ENCODE data around the gene PNMA1.

Gene PNMA1

DNA sequence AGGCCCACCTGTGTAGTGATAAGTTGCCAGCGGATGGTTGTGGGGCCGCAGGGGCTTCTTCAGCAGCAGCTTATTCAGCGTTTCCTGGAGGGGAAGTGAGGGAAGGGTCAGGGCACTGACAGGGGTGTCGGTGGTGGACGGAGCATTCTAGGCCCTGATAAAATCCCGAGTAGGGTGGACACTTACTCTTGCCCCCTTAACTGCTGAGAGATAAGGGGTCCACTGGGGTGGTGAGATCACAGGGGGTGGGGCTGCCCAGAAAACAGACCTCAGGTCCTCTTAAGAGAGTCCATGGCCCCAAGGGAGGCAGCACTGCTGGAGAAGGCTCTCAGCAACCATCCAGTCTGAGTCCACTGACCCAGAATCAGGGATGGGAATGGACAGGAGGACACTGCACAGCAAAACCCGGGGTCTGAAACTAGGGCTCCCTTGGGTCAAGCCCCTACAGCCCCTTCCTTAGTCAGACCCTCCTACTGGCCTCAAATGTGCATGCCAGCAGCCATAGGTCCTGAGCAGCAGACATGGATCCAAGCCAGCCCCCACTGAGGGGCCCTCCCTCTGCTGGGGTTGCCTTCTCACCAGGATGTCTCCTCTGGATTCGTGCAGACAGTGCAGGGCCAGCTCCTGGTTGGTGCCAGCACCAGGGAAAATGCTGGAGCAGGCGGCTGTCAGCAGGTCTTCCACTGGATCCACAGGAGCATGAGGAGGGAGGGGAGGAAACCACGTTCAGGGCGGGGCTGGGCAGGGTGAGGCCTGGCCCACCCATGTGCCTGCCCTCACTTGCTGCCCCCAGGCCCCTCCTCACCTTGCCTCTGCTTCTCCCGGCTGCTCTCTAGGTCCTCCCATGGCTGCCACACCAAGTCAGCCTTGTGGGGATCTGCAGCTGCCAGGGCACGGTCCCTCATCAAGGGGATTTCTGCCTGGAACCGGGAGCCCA is 12.1 kb upstream of the PNMA1 start:
- Histone ChIP-seq H3K36me3 (ENCODE audit: insufficient read depth, low read depth, low read length) (peaks cover 47% of the 10 kb centered on the region), H3K9ac (ENCODE audit: low read depth, low read length) (no peak overlapping the region), H3K27me3 (ENCODE audit: insufficient read depth, low read length) (no peaks in the 10 kb centered on the region), H3K4me1 (ENCODE audit: insufficient read depth, low read length) (peaks cover 11% of the 10 kb centered on the region), H3K4me3 (ENCODE audit: low read length) (no peak overlapping the region), H3K27ac (ENCODE audit: low read length) (no peak overlapping the region), H3K9me3 (ENCODE audit: insufficient read depth, low read depth, low read length) (no peaks in the 10 kb centered on the region)

DNA sequence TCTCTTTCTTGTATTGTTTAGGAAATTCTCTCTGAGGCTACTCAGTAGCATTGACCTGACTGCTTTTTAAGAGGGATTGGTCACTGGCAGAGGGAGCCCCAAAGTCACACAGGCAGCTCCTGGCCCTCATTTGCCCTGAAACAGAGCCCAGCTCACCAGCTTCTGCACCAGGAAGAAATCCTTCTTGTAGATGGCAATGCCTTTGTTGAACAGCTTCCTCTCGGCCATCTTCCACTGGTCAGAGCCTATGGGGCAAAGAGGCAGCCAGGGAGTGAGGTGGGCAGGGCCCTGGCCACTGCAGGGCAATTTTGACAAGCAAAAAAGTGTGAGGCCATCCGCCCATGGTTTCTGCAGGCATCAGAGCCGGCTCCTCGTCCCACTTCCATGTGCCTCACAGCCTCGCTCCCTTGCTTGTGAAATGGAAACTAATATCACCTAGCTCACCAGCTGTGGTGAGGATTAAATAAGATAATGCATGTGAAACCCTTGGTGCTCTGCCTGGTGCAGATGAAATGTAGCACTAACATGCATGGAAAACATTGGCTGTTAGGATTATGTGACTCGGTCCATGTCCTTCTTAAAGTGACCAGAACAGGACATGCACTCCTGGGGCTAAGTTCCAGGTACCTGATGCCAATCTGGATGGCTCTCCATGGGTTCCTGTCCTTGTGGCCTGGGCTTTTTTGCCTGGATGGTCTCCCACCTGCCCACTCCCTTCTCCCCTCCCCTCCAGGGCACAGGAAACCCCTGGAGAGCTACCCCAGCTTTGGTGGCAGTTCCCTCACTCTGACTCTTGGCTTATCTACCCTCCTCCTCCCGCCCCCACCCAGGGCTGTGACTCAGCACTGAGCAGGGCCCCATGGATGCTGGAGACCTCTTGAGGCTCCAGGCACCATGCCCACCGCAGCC is 11.2 kb upstream of the PNMA1 start:
- Histone ChIP-seq H3K27ac (ENCODE audit: low read length) (no peak overlapping the region), H3K4me1 (ENCODE audit: insufficient read depth, low read length) (peaks cover 18% of the 10 kb centered on the region), H3K9me3 (ENCODE audit: insufficient read depth, low read depth, low read length) (no peaks in the 10 kb centered on the region), H3K9ac (ENCODE audit: low read depth, low read length) (no peak overlapping the region), H3K27me3 (ENCODE audit: insufficient read depth, low read length) (no peaks in the 10 kb centered on the region), H3K4me3 (ENCODE audit: low read length) (no peak overlapping the region), H3K36me3 (ENCODE audit: insufficient read depth, low read depth, low read length) (peaks cover 47% of the 10 kb centered on the region)

DNA sequence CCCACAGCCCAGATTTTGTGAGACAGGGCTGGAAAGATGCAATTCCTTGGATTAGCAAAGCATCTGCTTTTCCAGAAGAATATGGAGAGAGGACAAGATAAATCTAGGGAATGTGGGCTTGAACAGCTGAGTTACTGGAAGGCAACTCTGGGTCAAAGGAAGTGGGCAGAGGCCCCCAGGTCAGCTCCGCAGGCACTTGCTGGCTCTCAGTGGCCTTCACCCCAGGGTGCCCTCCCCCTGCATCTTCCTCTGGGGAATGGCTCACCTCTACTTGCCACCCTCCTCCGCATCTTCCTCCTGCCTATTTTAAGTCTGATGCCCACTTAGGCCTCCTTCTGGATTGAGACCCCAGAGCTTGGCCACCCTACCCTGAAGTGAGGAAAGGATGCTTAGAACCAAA is 10.5 kb upstream of the PNMA1 start:
- Histone ChIP-seq H3K27ac (ENCODE audit: low read length) (no peak overlapping the region), H3K36me3 (ENCODE audit: insufficient read depth, low read depth, low read length) (peaks cover 47% of the 10 kb centered on the region), H3K4me1 (ENCODE audit: insufficient read depth, low read length) (peaks cover 18% of the 10 kb centered on the region), H3K4me3 (ENCODE audit: low read length) (no peak overlapping the region), H3K9ac (ENCODE audit: low read depth, low read length) (no peak overlapping the region), H3K27me3 (ENCODE audit: insufficient read depth, low read length) (no peaks in the 10 kb centered on the region), H3K9me3 (ENCODE audit: insufficient read depth, low read depth, low read length) (no peaks in the 10 kb centered on the region)

DNA sequence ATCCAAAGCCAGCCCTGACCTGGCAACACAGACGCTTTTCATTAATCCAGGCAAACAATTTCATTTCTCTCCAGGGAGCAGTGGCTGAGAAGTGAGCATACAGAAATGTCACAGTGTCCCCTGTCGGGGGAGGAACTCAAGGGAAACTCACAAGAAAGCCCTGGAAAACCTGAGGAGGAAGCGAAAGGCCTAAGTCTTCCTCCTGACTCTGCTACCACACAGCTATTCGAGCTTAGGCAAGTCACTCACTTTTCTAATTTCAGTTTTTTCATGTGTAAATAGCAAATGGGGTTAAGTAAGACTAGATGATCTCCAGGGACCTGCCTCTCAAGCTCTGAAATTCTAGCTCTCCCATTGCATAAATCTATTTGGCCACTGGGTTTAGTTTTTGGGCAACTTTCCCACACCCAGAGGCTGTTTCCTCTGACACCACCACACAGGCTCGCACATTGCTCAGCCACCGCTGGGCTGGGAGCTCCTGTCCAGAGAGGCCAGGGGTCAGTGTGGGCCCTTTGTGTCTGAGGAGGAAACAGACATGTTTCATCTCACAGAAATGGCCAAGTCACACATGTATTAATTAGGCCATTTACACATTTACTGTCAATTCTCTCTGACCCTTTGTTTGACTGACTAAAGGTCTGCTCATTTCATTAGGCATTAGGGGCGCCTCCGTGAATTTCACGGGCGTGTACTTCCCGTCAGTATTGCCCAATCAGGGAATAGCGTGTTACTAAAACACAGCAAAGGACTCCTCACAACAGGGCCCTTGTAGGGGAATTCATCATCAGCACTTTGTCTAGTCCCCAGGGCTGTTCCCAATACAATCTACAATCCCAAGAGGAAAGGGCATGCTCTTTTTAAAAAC is 9.8 kb upstream of the PNMA1 start:
- peaks cover 22% of the 10 kb centered on the region for H3K4me1 ChIP-seq (ENCODE audit: insufficient read depth, low read length)
- no peak overlapping the region for H3K27ac ChIP-seq (ENCODE audit: low read length)
- no peaks in the 10 kb centered on the region for H3K9me3 ChIP-seq (ENCODE audit: insufficient read depth, low read depth, low read length)
- no peaks in the 10 kb centered on the region for H3K27me3 ChIP-seq (ENCODE audit: insufficient read depth, low read length)
- H3K9ac ChIP-seq (ENCODE audit: low read depth, low read length): no peak overlapping the region
- peaks cover 47% of the 10 kb centered on the region for H3K36me3 ChIP-seq (ENCODE audit: insufficient read depth, low read depth, low read length)
- H3K4me3 ChIP-seq (ENCODE audit: low read length): no peak overlapping the region

DNA sequence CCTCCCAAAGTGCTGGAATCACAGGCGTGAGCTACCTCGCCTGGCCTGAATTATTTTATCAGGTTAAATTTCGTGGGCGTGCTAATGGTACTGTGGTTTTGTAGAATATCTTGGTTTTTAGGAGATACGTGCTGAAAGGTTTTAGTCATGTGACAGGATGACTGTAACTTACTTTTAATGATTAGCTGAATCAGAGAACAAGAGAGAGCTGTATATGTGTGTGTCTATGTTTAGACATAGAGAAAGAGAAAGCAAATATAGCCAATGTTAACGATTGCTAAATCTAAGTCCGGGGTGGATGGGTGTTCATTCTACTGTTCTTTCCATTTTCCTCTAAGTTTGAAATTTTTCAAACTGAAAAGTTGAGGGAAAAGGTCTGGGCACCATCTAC is 9.2 kb upstream of the PNMA1 start:
- peaks cover 47% of the 10 kb centered on the region for H3K36me3 ChIP-seq (ENCODE audit: insufficient read depth, low read depth, low read length)
- no peak overlapping the region for H3K27ac ChIP-seq (ENCODE audit: low read length)

DNA sequence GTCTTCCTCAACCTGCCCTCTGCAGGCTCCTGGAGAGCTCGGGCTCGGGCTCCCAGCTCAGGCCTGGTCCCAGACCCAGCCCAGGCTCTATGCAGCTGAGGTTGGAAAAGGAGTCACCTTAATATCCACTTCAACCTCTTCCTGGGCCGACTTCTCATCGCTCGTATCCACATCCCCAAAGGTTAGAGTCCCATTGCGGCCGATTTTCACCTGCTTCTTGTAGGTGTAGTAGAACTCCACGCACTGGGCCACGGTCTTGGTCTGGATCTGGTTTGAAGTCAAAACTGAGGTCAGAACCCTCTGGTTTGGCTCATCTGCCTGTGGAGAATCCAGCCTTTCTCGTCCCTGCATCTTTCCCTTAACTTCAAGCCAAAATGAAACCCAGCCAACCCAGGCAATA is 8.4 kb upstream of the PNMA1 start:
- H3K4me1 ChIP-seq (ENCODE audit: insufficient read depth, low read length): peaks cover 25% of the 10 kb centered on the region
- no peak overlapping the region for H3K9ac ChIP-seq (ENCODE audit: low read depth, low read length)
- peaks cover 43% of the 10 kb centered on the region for H3K36me3 ChIP-seq (ENCODE audit: insufficient read depth, low read depth, low read length)
- H3K27ac ChIP-seq (ENCODE audit: low read length): no peak overlapping the region
- no peaks in the 10 kb centered on the region; the same call in 1 of the 2 replicates for H3K27me3 ChIP-seq (ENCODE audit: insufficient read depth, low read length)
- no peaks in the 10 kb centered on the region for H3K9me3 ChIP-seq (ENCODE audit: insufficient read depth, low read depth, low read length)
- no peak overlapping the region for H3K4me3 ChIP-seq (ENCODE audit: low read length)

More for the DNA sequence above, 9.2 kb upstream of the PNMA1 start:
- no peak overlapping the region for H3K4me3 ChIP-seq (ENCODE audit: low read length)
- no peaks in the 10 kb centered on the region; the same call in 1 of the 2 replicates for H3K27me3 ChIP-seq (ENCODE audit: insufficient read depth, low read length)
- H3K9me3 ChIP-seq (ENCODE audit: insufficient read depth, low read depth, low read length): no peaks in the 10 kb centered on the region
- H3K9ac ChIP-seq (ENCODE audit: low read depth, low read length): no peak overlapping the region
- peaks cover 21% of the 10 kb centered on the region for H3K4me1 ChIP-seq (ENCODE audit: insufficient read depth, low read length)

DNA sequence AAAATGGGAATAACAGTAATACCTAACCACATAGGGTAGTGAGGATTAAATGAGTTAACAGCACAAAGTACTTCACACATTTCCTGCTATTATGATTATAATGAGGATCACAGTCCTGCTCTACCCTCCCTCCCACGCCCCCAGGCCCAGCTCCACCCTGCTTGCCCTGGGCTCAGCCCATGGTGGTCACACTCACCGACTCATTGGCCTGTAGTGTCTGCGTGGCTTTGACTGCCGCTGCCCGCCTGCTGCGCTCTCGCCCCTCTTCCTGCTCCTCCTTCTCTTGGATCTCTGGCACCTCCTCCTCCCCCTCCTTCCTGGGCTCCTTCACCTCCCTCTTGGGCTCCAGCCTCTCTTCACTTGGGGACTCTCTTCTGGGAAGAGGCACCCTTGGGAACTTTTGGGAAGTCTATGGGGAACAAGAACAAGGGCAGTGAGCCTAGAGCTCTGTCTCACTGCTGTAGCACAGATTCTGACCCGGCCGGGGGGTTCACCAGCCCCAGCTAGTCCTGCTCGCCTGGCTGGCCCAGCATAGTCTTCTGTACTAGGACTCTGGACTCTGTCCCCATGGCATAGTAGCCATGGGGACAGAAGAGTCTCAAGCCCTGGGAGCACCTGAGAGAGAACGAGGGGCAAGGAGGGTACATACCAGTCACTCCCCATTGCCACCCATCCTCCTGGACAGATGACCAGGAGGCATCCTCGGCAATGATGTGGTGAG is 7.1 kb upstream of the PNMA1 start:
- Histone ChIP-seq H3K9me3 (ENCODE audit: insufficient read depth, low read depth, low read length) (no peaks in the 10 kb centered on the region), H3K27me3 (ENCODE audit: insufficient read depth, low read length) (no peaks in the 10 kb centered on the region; the same call in 1 of the 2 replicates), H3K9ac (ENCODE audit: low read depth, low read length) (no peak overlapping the region; the same call in 1 of the 2 replicates), H3K4me1 (ENCODE audit: insufficient read depth, low read length) (peaks cover 27% of the 10 kb centered on the region), H3K36me3 (ENCODE audit: insufficient read depth, low read depth, low read length) (peaks cover 35% of the 10 kb centered on the region), H3K27ac (ENCODE audit: low read length) (no peak overlapping the region), H3K4me3 (ENCODE audit: low read length) (no peak overlapping the region)

DNA sequence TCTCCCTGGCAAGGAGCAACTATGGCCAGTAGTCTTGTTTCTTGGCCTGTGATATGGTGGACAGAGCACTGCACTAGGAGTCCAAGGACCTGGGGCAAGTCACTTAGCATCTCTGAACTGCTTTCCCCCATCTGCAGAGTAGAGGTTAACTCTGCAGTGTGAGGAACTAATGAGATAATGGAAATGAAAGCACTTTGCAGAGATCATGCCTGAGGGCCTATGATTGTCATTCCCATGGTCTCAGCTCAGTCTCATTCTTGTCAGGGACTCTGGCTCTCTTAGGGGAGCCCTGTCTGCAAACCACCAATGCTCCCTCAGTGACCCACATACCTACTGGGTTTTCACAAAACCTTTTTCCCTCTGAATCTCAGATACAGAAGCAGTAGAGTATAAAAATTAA is 6.5 kb upstream of the PNMA1 start:
- no peak overlapping the region for H3K27ac ChIP-seq (ENCODE audit: low read length)
- H3K4me1 ChIP-seq (ENCODE audit: insufficient read depth, low read length): peaks cover 27% of the 10 kb centered on the region
- no peaks in the 10 kb centered on the region for H3K9me3 ChIP-seq (ENCODE audit: insufficient read depth, low read depth, low read length)
- peaks cover 29% of the 10 kb centered on the region for H3K36me3 ChIP-seq (ENCODE audit: insufficient read depth, low read depth, low read length)
- no peaks in the 10 kb centered on the region; the same call in 1 of the 2 replicates for H3K27me3 ChIP-seq (ENCODE audit: insufficient read depth, low read length)
- no peak overlapping the region for H3K4me3 ChIP-seq (ENCODE audit: low read length)
- H3K9ac ChIP-seq (ENCODE audit: low read depth, low read length): no peak overlapping the region

DNA sequence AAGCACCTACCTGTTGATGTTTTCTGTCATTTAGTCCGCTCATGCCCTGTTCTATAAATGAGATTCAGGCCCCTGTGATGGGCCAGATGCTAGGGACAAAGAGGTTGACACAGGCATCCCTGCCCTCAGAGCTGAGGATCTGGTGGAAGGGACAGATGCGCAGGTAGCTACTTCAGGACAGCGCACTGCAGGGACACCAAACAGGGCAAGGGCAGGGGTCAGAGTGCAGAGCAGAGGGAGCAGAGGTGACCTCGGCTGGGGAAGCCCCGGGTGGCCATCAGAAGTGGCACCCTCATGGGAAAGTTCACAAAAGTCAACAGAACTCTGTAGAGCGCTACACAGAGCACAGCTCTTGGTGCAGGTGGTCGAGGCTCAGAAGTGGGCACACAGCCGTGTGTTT is 5.6 kb upstream of the PNMA1 start:
- H3K9me3 ChIP-seq (ENCODE audit: insufficient read depth, low read depth, low read length): no peaks in the 10 kb centered on the region
- H3K9ac ChIP-seq (ENCODE audit: low read depth, low read length): no peak overlapping the region
- peaks cover 27% of the 10 kb centered on the region for H3K4me1 ChIP-seq (ENCODE audit: insufficient read depth, low read length)
- no peak overlapping the region for H3K27ac ChIP-seq (ENCODE audit: low read length)
- H3K27me3 ChIP-seq (ENCODE audit: insufficient read depth, low read length): peaks cover 2% of the 10 kb centered on the region; the same call in 1 of the 2 replicates
- H3K36me3 ChIP-seq (ENCODE audit: insufficient read depth, low read depth, low read length): peaks cover 20% of the 10 kb centered on the region
- H3K4me3 ChIP-seq (ENCODE audit: low read length): no peak overlapping the region

DNA sequence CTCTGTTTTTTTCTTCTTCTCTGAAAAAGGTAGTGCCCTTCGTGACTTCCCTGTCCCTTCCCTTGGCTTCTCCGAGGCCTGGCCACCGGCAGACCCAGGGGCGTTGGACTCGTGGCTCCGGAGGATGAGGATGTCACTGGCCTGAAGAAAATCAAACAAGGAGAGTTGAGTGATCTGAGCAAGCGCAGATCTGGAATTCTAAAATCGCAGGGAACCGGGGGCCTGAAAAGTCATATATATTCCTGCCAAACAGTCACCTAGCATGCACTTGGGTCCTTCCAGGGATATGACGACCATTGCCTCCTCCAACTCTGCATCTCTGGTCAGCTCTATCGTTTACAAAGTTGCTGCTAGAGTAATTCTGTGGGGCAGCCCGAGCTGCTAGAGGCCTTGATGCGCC is 5.2 kb upstream of the PNMA1 start:
- Histone ChIP-seq H3K27ac (ENCODE audit: low read length) (no peak overlapping the region), H3K9ac (ENCODE audit: low read depth, low read length) (peak overlapping the region; percentile 57; the same call in 1 of the 2 replicates), H3K4me3 (ENCODE audit: low read length) (peak overlapping the region; percentile 55; the same call in 1 of the 2 replicates)

More for the DNA sequence above, 5.2 kb upstream of the PNMA1 start:
- peaks cover 5% of the 10 kb centered on the region; the same call in 1 of the 2 replicates for H3K27me3 ChIP-seq (ENCODE audit: insufficient read depth, low read length)
- H3K4me1 ChIP-seq (ENCODE audit: insufficient read depth, low read length): peaks cover 30% of the 10 kb centered on the region
- H3K36me3 ChIP-seq (ENCODE audit: insufficient read depth, low read depth, low read length): peaks cover 17% of the 10 kb centered on the region
- no peaks in the 10 kb centered on the region for H3K9me3 ChIP-seq (ENCODE audit: insufficient read depth, low read depth, low read length)
